Liver (tissue), 9 donors: ENCODE results near the gene TMEM184A. TPM values are rescaled to one million over a fixed set of nuclear protein-coding genes. Genes with fewer than 3 reads are reported as not detected.
A peak's percentile ranks its signal among the peaks of the same experiment; 100 is the strongest.

Experiments
- DNase-seq: peaks from one replicate; pipeline ENCODE4 v3.0.0-alpha.2; 2017; ENCODE audit warnings: low spot score
- H3K27ac ChIP-seq, 2 donors: one replicate each; pipeline ENCODE4 v1.7.0; 2013; ENCODE audit warnings: inconsistent platforms in 2 of 2, low read length in 2 of 2, control low read depth in 1 of 2, low read depth in 1 of 2, mild to moderate bottlenecking in 1 of 2
- H3K27me3 ChIP-seq, 4 donors: one replicate each; pipeline versions ENCODE4 v1.6.1 to v1.7.0; 2013; ENCODE audit warnings: low read length in 3 of 4, inconsistent platforms in 1 of 4, mild to moderate bottlenecking in 1 of 4, moderate library complexity in 1 of 4; ENCODE audit not compliant: control insufficient read depth in 4 of 4, insufficient read depth in 4 of 4
- H3K36me3 ChIP-seq, 4 donors: one replicate each; pipeline versions ENCODE4 v1.6.1 to v1.7.0; 2013; ENCODE audit warnings: low read length in 3 of 4, mild to moderate bottlenecking in 3 of 4, low read depth in 1 of 4, moderate library complexity in 1 of 4; ENCODE audit not compliant: control insufficient read depth in 4 of 4, insufficient read depth in 3 of 4
- H3K4me1 ChIP-seq, 4 donors: one replicate each; pipeline versions ENCODE4 v1.6.1 to v1.7.0; 2013; ENCODE audit warnings: low read length in 3 of 4, mild to moderate bottlenecking in 3 of 4, moderate library complexity in 1 of 4; ENCODE audit not compliant: control insufficient read depth in 4 of 4, insufficient read depth in 4 of 4
- H3K4me3 ChIP-seq, 3 donors: one replicate each; pipeline versions ENCODE4 v1.6.1 to v1.7.0; 2013; ENCODE audit warnings: low read length in 3 of 3, control low read depth in 1 of 3, low read depth in 1 of 3, mild to moderate bottlenecking in 1 of 3
- H3K9ac ChIP-seq, 2 donors: one replicate each; pipeline ENCODE4 v1.7.0; 2013; ENCODE audit warnings: low read length in 2 of 2, mild to moderate bottlenecking in 2 of 2, moderate library complexity in 2 of 2, control low read depth in 1 of 2, low read depth in 1 of 2
- H3K9me3 ChIP-seq, 4 donors: one replicate each; pipeline versions ENCODE4 v1.6.1 to v1.7.0; 2013; ENCODE audit warnings: low read length in 3 of 4; ENCODE audit not compliant: control insufficient read depth in 4 of 4
- FOXA2 ChIP-seq: IDR thresholded peaks from 2 replicates; pipeline ENCODE4 v1.6.1; 2016; ENCODE audit warnings: antibody characterized with exemption
- HNF4A ChIP-seq, 2 donors: conservative IDR thresholded peaks; 2 replicates each; pipeline ENCODE4 v1.6.1; 2016; ENCODE audit warnings: antibody characterized with exemption in 2 of 2, mild to moderate bottlenecking in 2 of 2
- HNF4G ChIP-seq: IDR thresholded peaks from 2 replicates; pipeline ENCODE4 v1.6.1; 2016; ENCODE audit warnings: antibody characterized with exemption
- JUND ChIP-seq, 2 donors: IDR thresholded peaks; 2 replicates each; pipeline ENCODE4 v1.6.1; 2016; ENCODE audit warnings: antibody characterized with exemption in 2 of 2
- MAX ChIP-seq: IDR thresholded peaks from 2 replicates; pipeline ENCODE4 v1.6.1; 2016; ENCODE audit warnings: antibody characterized with exemption
- NR2F2 ChIP-seq: IDR thresholded peaks from 2 replicates; pipeline ENCODE4 v1.6.1; 2016; ENCODE audit warnings: antibody characterized with exemption
- RXRA ChIP-seq, 2 donors: IDR thresholded peaks; 2 replicates each; pipeline ENCODE4 v1.6.1; 2017 to 2018; ENCODE audit warnings: antibody characterized with exemption in 2 of 2, mild to moderate bottlenecking in 1 of 2
- TAF1 ChIP-seq: conservative IDR thresholded peaks from 2 replicates; pipeline ENCODE4 v1.6.1; 2016; ENCODE audit warnings: antibody characterized with exemption, mild to moderate bottlenecking
- YY1 ChIP-seq: IDR thresholded peaks from 2 replicates; pipeline ENCODE4 v1.6.1; 2016; ENCODE audit warnings: antibody characterized with exemption, mild to moderate bottlenecking
- WGBS: extraction: QIAGEN DNeasy Blood & Tissue Kit; methylation state at CpG from one replicate; pipeline ENCODE4 v1.1.7; 2013; 5-methylcytosine and 5-hydroxymethylcytosine counted together
- polyA plus RNA-seq, 2 donors: library from polyadenylated mRNA; stranded (reverse) in 1 of 2; unstranded in 1 of 2; fragments of 200-250 nt in 1 of 2; fragments of >200 nt in 1 of 2; fragmentation: Nextera tagmentation in 1 of 2; extraction: Ambion mirVana in 1 of 2; gene quantifications; one replicate each; pipeline versions ENCODE4 v1.2.1 to v1.2.3, GENCODE V29; 2013 to 2015
- total RNA-seq, 2 donors: library from RNA; depleted of rRNA; stranded (reverse); fragments of >200 nt; gene quantifications; one replicate each; pipeline ENCODE4 v1.2.3, GENCODE V29; 2014
- TF ChIP-seq, protein P1 (sequence below): IDR thresholded peaks from 2 replicates; pipeline ENCODE4 v1.6.1; 2016; ENCODE audit warnings: antibody characterized with exemption, mild to moderate bottlenecking
- TF ChIP-seq, protein P2 (sequence below): IDR thresholded peaks from 2 replicates; pipeline ENCODE4 v1.6.1; 2016; ENCODE audit warnings: antibody characterized with exemption
- TF ChIP-seq, protein P3 (sequence below): fragments of 150-350 bp; IDR thresholded peaks from 2 replicates; pipeline ENCODE4 v1.5.1; 2017; ENCODE audit warnings: improper control_type of control experiment, low read depth, low read length; ENCODE audit not compliant: missing input control
- donor health status: healthy.
- donor health status: healthy.
- donor health status: healthy.
- donor health status: healthy.
- donor health status: healthy.

TMEM184A gene
- total and polyA plus RNA-seq, 4 donors, result 1.6 to 12.6 (median 11.4) TPM

GRCh38 chr7:1530946-1531262 lies 25.1 kb downstream of the TMEM184A start:
- Histone ChIP-seq H3K9ac (no peak overlapping the region), H3K27me3 (no peaks in the 10 kb centered on the region), H3K36me3 (no peaks in the 10 kb centered on the region), H3K4me1 (peaks cover 2 to 22% (median 18%) of the 10 kb centered on the region in 4 donors), H3K9me3 (no peaks in the 10 kb centered on the region), H3K4me3 (peak overlapping the region; percentile 18 to 92 (median 54)), H3K27ac (peak overlapping the region in 1 of 2 donors; percentile 96)
- WGBS, result 1% methylated on average over 45 of the region's 45 CpGs
- DNase-seq, result no peak
- TF ChIP-seq NR2F2, result no peak
- TF ChIP-seq TAF1, result no peak
- TF ChIP-seq HNF4A (conservative IDR thresholded peaks at IDR 0.05), result no peak

DNA sequence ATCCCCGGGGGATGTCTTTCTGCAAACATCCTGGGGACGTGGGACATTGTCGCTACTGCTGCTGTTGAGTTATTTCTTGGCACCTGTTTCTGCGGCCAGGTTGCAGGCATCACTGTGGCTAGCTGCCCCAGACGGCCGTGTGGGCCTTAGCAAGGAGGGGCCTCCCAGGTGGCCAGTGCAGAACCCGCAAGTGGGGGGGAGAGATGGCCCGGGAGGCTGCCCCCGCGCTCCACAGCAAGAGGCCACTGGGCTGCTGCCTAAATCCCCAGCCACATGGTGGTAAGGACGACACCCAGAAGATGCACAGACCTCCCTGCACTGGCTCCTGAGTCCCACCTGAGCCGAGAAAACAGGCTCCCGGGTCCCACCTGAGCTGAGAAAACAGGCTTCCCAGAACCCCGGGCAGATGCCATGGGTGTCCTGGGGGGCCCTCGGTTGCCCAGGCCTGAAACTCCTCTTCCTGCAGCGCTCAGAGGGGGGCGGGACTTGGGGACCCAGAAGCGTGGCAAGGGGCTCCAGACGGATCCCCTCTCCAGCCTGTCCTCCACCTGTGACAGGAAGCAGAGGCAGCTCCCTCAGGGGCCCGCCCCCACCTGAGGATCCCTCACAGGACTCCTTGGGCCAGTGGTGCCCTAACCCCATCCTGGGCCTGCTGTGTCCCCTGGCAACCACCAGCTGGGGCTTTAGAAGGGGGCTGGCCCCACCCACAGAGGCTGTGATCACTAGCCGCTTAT lies 26.5 kb downstream of the TMEM184A start:
- Histone ChIP-seq H3K27me3 (no peaks in the 10 kb centered on the region), H3K9ac (no peak overlapping the region), H3K4me3 (no peak overlapping the region), H3K4me1 (peaks cover 2 to 22% (median 16%) of the 10 kb centered on the region in 4 donors), H3K9me3 (no peaks in the 10 kb centered on the region), H3K36me3 (no peaks in the 10 kb centered on the region), H3K27ac (no peak overlapping the region)
- DNase-seq, result no peak
- TF ChIP-seq RXRA (IDR thresholded peaks at IDR 0.05) (no peak), HNF4A (conservative IDR thresholded peaks at IDR 0.05) (no peak), HNF4G (no peak), YY1 (no peak), JUND (IDR thresholded peaks at IDR 0.05) (no peak), FOXA2 (no peak), TAF1 (no peak), MAX (no peak)
- TF ChIP-seq, protein P1, sequence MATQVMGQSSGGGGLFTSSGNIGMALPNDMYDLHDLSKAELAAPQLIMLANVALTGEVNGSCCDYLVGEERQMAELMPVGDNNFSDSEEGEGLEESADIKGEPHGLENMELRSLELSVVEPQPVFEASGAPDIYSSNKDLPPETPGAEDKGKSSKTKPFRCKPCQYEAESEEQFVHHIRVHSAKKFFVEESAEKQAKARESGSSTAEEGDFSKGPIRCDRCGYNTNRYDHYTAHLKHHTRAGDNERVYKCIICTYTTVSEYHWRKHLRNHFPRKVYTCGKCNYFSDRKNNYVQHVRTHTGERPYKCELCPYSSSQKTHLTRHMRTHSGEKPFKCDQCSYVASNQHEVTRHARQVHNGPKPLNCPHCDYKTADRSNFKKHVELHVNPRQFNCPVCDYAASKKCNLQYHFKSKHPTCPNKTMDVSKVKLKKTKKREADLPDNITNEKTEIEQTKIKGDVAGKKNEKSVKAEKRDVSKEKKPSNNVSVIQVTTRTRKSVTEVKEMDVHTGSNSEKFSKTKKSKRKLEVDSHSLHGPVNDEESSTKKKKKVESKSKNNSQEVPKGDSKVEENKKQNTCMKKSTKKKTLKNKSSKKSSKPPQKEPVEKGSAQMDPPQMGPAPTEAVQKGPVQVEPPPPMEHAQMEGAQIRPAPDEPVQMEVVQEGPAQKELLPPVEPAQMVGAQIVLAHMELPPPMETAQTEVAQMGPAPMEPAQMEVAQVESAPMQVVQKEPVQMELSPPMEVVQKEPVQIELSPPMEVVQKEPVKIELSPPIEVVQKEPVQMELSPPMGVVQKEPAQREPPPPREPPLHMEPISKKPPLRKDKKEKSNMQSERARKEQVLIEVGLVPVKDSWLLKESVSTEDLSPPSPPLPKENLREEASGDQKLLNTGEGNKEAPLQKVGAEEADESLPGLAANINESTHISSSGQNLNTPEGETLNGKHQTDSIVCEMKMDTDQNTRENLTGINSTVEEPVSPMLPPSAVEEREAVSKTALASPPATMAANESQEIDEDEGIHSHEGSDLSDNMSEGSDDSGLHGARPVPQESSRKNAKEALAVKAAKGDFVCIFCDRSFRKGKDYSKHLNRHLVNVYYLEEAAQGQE, result no peak
- TF ChIP-seq, protein P2, sequence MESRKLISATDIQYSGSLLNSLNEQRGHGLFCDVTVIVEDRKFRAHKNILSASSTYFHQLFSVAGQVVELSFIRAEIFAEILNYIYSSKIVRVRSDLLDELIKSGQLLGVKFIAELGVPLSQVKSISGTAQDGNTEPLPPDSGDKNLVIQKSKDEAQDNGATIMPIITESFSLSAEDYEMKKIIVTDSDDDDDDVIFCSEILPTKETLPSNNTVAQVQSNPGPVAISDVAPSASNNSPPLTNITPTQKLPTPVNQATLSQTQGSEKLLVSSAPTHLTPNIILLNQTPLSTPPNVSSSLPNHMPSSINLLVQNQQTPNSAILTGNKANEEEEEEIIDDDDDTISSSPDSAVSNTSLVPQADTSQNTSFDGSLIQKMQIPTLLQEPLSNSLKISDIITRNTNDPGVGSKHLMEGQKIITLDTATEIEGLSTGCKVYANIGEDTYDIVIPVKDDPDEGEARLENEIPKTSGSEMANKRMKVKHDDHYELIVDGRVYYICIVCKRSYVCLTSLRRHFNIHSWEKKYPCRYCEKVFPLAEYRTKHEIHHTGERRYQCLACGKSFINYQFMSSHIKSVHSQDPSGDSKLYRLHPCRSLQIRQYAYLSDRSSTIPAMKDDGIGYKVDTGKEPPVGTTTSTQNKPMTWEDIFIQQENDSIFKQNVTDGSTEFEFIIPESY, result no peak
- TF ChIP-seq, protein P3, sequence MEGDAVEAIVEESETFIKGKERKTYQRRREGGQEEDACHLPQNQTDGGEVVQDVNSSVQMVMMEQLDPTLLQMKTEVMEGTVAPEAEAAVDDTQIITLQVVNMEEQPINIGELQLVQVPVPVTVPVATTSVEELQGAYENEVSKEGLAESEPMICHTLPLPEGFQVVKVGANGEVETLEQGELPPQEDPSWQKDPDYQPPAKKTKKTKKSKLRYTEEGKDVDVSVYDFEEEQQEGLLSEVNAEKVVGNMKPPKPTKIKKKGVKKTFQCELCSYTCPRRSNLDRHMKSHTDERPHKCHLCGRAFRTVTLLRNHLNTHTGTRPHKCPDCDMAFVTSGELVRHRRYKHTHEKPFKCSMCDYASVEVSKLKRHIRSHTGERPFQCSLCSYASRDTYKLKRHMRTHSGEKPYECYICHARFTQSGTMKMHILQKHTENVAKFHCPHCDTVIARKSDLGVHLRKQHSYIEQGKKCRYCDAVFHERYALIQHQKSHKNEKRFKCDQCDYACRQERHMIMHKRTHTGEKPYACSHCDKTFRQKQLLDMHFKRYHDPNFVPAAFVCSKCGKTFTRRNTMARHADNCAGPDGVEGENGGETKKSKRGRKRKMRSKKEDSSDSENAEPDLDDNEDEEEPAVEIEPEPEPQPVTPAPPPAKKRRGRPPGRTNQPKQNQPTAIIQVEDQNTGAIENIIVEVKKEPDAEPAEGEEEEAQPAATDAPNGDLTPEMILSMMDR, result no peak
- 74% methylated on average over 21 of the region's 21 CpGs for WGBS
